Spleen (tissue), 11 donors: Measurements from ENCODE around the gene NDUFB11. TPM values are rescaled to one million over a fixed set of nuclear protein-coding genes. Genes with fewer than 3 reads are reported as not detected.
A peak's percentile ranks its signal among the peaks of the same experiment; 100 is the strongest.

Source experiments
- DNase-seq: peaks from one replicate; pipeline ENCODE4 v3.0.0-alpha.2; 2020
- H3K27ac ChIP-seq, 8 donors: fragments of 200-600 bp; sonication (generic) in 7 of 8; 1 replicate in 4 of 8; 2 replicates in 4 of 8; pipeline versions ENCODE4 v1.5.0 to v1.8.0; 2016 to 2021; ENCODE audit warnings: inconsistent platforms in 4 of 8, mild to moderate bottlenecking in 4 of 8, moderate library complexity in 1 of 8
- H3K27me3 ChIP-seq, 7 donors: fragments of 200-600 bp; sonication (generic) in 6 of 7; replicated peaks in 1 of 7; 1 replicate in 4 of 7; 2 replicates in 3 of 7; pipeline versions ENCODE4 v1.5.0 to v1.8.0; 2016 to 2021; ENCODE audit warnings: inconsistent platforms in 3 of 7, mild to moderate bottlenecking in 1 of 7
- H3K36me3 ChIP-seq, 6 donors: fragments of 200-600 bp; sonication (generic) in 5 of 6; 1 replicate in 4 of 6; 2 replicates in 2 of 6; pipeline versions ENCODE4 v1.5.0 to v1.8.0; 2016 to 2021; ENCODE audit warnings: inconsistent platforms in 2 of 6
- H3K4me1 ChIP-seq, 6 donors: fragments of 200-600 bp; sonication (generic) in 5 of 6; 1 replicate in 3 of 6; 2 replicates in 3 of 6; pipeline versions ENCODE4 v1.5.0 to v1.8.0; 2016 to 2021; ENCODE audit warnings: inconsistent platforms in 3 of 6
- H3K4me3 ChIP-seq, 8 donors: fragments of 200-600 bp; sonication (generic) in 7 of 8; 1 replicate in 4 of 8; 2 replicates in 4 of 8; pipeline versions ENCODE4 v1.5.0 to v1.8.0; 2016 to 2021; ENCODE audit warnings: inconsistent platforms in 4 of 8, mild to moderate bottlenecking in 4 of 8, moderate library complexity in 2 of 8
- H3K9me3 ChIP-seq, 8 donors: fragments of 200-600 bp; sonication (generic) in 7 of 8; 1 replicate in 4 of 8; 2 replicates in 4 of 8; pipeline versions ENCODE4 v1.5.0 to v1.8.0; 2016 to 2021; ENCODE audit warnings: inconsistent platforms in 4 of 8
- CTCF ChIP-seq, 11 experiments: fragments of 200-600 bp in 7 of 11; fragments of 450-650 bp in 4 of 11; sonication (generic) in 4 of 11; IDR thresholded peaks in 8 of 11; conservative IDR thresholded peaks in 3 of 11; 1 replicate in 7 of 11; 2 replicates in 4 of 11; pipeline versions ENCODE4 v1.4.0 to v1.8.0; 2016 to 2021; ENCODE audit warnings: antibody characterized with exemption in 11 of 11, inconsistent platforms in 4 of 11, mild to moderate bottlenecking in 1 of 11
- POLR2A ChIP-seq, 3 donors: fragments of 450-650 bp; IDR thresholded peaks; one replicate each; pipeline ENCODE4 v1.5.1; 2017; ENCODE audit warnings: antibody characterized with exemption in 3 of 3, mild to moderate bottlenecking in 1 of 3
- POLR2AphosphoS5 ChIP-seq, 3 donors: sonication (generic); formaldehyde crosslinking; IDR thresholded peaks; one replicate each; pipeline ENCODE4 v1.5.1; 2017; ENCODE audit warnings: antibody characterized with exemption in 3 of 3
- WGBS, 5 donors: extraction: QIAGEN DNeasy Blood & Tissue Kit in 3 of 5; methylation state at CpG; one replicate each; pipeline versions ENCODE4 v1.1.5 to v1.1.7; 2013 to 2018; 5-methylcytosine and 5-hydroxymethylcytosine counted together
- intact Hi-C: fragments of 100-400 bp; cut with DNase I; formaldehyde crosslinking; loops from one replicate; pipeline ENCODE4 v1.15.0; 2023; ENCODE audit warnings: low total_unique reads
- polyA plus RNA-seq, 3 donors: library from polyadenylated mRNA; stranded (reverse); fragments of 200-250 nt; gene quantifications; one replicate each; pipeline ENCODE4 v1.2.1, GENCODE V29; 2013
- total RNA-seq, 7 donors: library from RNA; depleted of rRNA in 3 of 7; stranded (reverse); fragments of >200 nt in 3 of 7; fragmentation: NEBNext Ultra II Directional in 4 of 7; extraction: Animal tissue kit (Norgen Biotek cat#: 25700) in 4 of 7; gene quantifications; one replicate each; pipeline versions ENCODE4 v1.1.0 to v1.2.1, GENCODE V29; 2016 to 2021
- donor health status: healthy with polysubstance abuse.
- donor health status: DM: no; HTN: no; CAD: no; lungs with moderate emphysema.
- donor health status: DM: no; HTN: no; CAD: no.
- donor health status: Bipolar disorder and iron deficiency.
- donor health status: healthy.
- donor health status: DM: no; HTN: no; CAD: no.
- donor health status: DM: yes; HTN: yes; CAD: no.

Gene NDUFB11
- total and polyA plus RNA-seq, 10 donors, result 42.7 to 88.7 (median 53.2) TPM

GRCh38 chrX:47171996-47172395 is 27.5 kb upstream of the NDUFB11 start:
- peaks cover 0 to 88% (median 60%) of the 10 kb centered on the region in 6 donors for H3K36me3 ChIP-seq
- H3K27me3 ChIP-seq, result peaks cover 0 to 9% (median 0%) of the 10 kb centered on the region in 7 donors
- H3K4me3 ChIP-seq, result no peak overlapping the region
- DNase-seq, result peak; percentile 3
- intact Hi-C loops, result no loop called here
- 79 to 100% (median 97%) methylated on average over 2 of the region's 2 CpGs for WGBS, 5 donors
- no peak overlapping the region for H3K27ac ChIP-seq
- H3K9me3 ChIP-seq, result no peaks in the 10 kb centered on the region
- no peaks in the 10 kb centered on the region for H3K4me1 ChIP-seq
- no peak for TF ChIP-seq POLR2AphosphoS5 (IDR thresholded peaks at IDR 0.05)
- TF ChIP-seq POLR2A (IDR thresholded peaks at IDR 0.05), result no peak
- TF ChIP-seq CTCF (IDR thresholded peaks at IDR 0.05 in 8 of 11, conservative IDR thresholded peaks at IDR 0.05 in 3 of 11), result no peak

DNA sequence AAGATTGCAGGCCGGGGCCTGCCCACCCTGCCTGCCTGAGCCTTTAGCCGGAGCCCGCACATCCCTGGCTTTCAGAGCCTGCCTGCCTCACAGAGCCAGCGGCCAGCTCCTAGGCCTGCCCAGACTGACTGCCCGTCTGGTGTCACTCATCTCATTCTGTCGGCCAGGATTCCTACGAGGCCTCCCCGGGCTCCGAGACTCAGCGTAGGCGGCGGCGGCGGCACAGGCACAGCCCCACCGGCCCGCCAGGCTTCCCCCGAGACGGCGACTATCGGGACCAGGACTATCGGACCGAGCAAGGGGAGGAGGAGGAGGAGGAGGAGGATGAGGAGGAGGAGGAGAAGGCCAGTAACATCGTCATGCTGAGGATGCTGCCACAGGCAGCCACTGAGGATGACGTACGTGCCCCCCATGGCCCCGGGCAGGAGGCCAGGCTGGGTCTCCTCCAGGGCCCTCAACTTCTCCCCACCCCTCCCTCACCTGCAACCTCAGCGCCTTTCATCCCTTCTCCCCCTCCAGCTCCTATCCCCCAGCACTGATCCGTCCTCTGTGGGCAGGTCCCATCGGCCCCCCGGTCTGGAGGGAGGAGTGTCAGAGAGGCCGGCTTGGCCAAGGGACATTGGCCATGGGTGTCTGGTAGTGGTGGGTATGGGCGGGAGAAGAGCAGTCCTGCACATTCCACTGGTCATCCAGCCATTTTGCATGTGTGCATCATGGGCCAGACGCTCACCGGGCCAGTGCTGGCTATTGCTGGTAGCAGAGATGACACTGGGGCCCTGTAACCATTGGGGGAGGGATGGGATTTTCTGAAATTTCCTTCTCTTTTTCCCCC is 26.6 kb upstream of the NDUFB11 start:
- peak in 1 of 3 donors; percentile 27 for TF ChIP-seq POLR2AphosphoS5 (IDR thresholded peaks at IDR 0.05)
- TF ChIP-seq POLR2A (IDR thresholded peaks at IDR 0.05), result no peak
- Histone ChIP-seq H3K27me3 (peaks cover 0 to 9% (median 0%) of the 10 kb centered on the region in 7 donors), H3K9me3 (no peaks in the 10 kb centered on the region), H3K36me3 (peaks cover 0 to 79% (median 53%) of the 10 kb centered on the region in 6 donors), H3K27ac (no peak overlapping the region), H3K4me1 (no peaks in the 10 kb centered on the region), H3K4me3 (no peak overlapping the region)
- peak; percentile 55 for DNase-seq
- intact Hi-C loops, result no loop called here
- WGBS, 5 donors, result 87 to 99% (median 95%) methylated on average over 20 to 34 of the region's 34 CpGs

DNA sequence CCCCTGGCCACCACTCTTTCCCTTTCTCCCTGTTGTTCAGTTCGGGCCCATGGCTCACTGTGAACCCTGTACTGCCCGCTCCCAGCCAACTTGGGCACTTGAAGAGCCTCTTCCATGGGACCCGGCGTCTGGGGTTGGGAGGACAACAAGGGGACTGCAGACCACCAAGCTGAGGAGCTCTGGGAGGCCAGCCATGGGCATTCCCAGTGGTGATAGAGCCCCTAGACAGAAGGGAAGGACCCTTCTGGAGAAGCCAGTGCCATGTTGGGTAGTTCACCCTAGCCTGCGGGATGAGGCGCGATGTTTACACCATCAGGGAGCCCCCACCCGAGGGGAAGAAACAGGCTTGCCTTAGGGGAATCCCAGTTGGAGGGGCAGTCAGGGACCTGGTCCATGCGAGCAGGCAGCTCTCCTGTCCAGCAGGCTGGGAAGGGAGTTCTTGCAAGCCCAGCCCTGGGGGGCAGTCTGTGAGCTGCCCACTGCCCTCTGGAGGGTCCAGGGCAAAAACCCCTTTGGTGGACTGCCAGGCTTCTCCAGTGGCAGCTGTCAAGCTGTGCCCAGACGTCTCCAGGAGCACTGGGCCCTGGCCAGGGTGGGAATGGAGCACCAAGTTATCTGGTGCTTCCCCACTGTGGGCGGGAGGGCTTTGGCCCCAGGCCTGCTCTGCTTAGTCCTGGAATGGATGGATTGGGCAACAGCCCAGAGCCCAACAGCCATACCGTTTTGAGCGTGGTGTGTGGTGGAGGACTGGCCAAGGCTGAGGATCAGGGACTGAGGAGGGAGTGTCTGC is 25.4 kb upstream of the NDUFB11 start:
- Histone ChIP-seq H3K27ac (no peak overlapping the region), H3K9me3 (no peaks in the 10 kb centered on the region), H3K27me3 (peaks cover 0 to 4% (median 0%) of the 10 kb centered on the region in 7 donors), H3K4me1 (no peaks in the 10 kb centered on the region), H3K36me3 (peaks cover 0 to 67% (median 42%) of the 10 kb centered on the region in 6 donors), H3K4me3 (no peak overlapping the region)
- TF ChIP-seq POLR2AphosphoS5 (IDR thresholded peaks at IDR 0.05), result no peak
- TF ChIP-seq CTCF (IDR thresholded peaks at IDR 0.05 in 8 of 11, conservative IDR thresholded peaks at IDR 0.05 in 3 of 11), result no peak
- TF ChIP-seq POLR2A (IDR thresholded peaks at IDR 0.05), result no peak
- intact Hi-C loops, result no loop called here
- WGBS, 5 donors, result 73 to 96% (median 87%) methylated on average over 4 to 13 of the region's 13 CpGs
- DNase-seq, result peak; percentile 60

DNA sequence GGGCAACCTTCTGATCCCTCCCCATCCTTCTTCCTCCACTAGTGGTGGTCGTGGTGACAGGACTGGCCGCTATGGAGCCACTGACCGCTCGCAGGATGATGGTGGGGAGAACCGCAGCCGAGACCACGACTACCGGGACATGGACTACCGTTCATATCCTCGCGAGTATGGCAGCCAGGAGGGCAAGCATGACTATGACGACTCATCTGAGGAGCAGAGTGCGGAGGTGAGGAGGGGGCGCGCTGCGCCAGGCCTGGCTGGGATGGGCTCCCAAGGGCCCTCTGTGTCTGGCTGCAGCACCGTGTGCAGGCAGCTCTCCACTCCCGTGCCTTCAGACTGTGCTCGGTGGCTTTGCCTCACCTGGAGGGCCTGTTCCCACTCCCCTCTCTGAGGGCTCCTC is 24.8 kb upstream of the NDUFB11 start:
- peak; percentile 61 for DNase-seq
- Histone ChIP-seq H3K27ac (no peak overlapping the region), H3K9me3 (peaks cover 0 to 6% (median 0%) of the 10 kb centered on the region in 8 donors), H3K4me3 (no peak overlapping the region), H3K36me3 (peaks cover 0 to 61% (median 37%) of the 10 kb centered on the region in 6 donors), H3K4me1 (no peaks in the 10 kb centered on the region), H3K27me3 (peaks cover 0 to 3% (median 0%) of the 10 kb centered on the region in 7 donors)
- 88 to 97% (median 96%) methylated on average over 3 to 19 of the region's 19 CpGs for WGBS, 5 donors
- TF ChIP-seq POLR2A (IDR thresholded peaks at IDR 0.05) (no peak), POLR2AphosphoS5 (IDR thresholded peaks at IDR 0.05) (no peak), CTCF (IDR thresholded peaks at IDR 0.05 in 8 of 11, conservative IDR thresholded peaks at IDR 0.05 in 3 of 11) (no peak)
- intact Hi-C loops, result no loop called here
